SK-N-MC (cell line): ENCODE results near the gene ZER1.

Source experiments
- EZH2 ChIP-seq: fragments of 200-600 bp; sonication (generic); IDR thresholded peaks from one replicate; pipeline ENCODE4 v1.6.1; 2017; ENCODE audit warnings: antibody characterized with exemption
- FOXP2 ChIP-seq: optimal IDR thresholded peaks from 2 replicates; pipeline ENCODE3; 2011; ENCODE audit warnings: mild to moderate bottlenecking, moderate library complexity; ENCODE audit not compliant: insufficient read depth; ENCODE audit errors: extremely low read length, control extremely low read depth
- POLR2AphosphoS5 ChIP-seq: IDR thresholded peaks from 2 replicates; pipeline ENCODE4 v1.6.1; 2012; ENCODE audit warnings: mild to moderate bottlenecking, low read depth, low read length, borderline replicate concordance

DNA sequence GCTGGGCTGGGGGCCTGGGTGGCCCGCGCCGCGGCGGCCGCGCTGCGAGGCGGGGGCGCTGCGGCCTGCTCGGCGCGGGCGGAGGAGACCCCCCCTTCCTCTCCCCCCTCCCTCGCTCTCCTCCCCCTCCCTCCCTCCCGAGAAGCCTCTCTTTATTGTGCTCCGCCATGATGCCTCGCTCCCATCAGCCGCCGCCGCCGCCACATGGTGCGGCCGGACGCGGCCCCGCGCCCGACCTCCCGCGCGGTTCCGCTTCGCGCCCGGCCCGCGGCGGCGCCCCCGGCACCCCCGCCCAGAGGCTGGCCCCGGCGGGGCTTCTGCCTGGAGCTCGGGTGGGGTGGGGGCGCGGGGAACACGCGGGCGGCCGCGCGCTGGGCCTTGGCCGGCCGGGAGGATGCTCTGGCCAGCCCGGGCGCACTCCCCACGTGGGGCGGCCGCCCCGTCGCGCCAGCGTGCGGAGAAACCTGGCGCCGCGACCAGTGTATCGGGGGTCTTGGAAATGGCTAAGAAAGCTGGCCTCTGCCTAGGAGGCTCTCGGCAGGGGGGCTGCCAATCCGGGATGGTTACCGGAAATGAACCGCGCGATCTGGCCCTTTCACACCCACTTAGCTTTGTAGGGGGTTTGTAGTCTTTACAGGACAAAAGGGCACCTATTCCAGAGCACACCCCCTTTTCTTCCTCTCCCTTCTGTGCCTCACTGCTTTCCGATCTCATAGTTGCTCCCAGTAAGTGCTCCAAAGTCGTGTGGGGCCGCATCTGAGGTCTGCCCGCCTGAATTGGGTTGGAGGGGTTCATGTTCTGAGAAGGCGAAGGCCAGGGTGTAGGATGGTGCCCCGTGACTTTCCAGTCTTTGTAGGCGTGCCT, 81.7 kb downstream of the ZER1 start:
- TF ChIP-seq POLR2AphosphoS5 (no peak), EZH2 (no peak), FOXP2 (no peak)
